GM21529 (cell line): ENCODE data around the gene ANAPC5.
A peak's percentile ranks its signal among the peaks of the same experiment; 100 is the strongest.

Source experiments
- ATAC-seq: cut with Tn5 transposase; IDR thresholded peaks from one replicate; pipeline ENCODE4 v1.9.1; 2021; ENCODE audit not compliant: unreplicated experiment

The ANAPC5 gene

DNA sequence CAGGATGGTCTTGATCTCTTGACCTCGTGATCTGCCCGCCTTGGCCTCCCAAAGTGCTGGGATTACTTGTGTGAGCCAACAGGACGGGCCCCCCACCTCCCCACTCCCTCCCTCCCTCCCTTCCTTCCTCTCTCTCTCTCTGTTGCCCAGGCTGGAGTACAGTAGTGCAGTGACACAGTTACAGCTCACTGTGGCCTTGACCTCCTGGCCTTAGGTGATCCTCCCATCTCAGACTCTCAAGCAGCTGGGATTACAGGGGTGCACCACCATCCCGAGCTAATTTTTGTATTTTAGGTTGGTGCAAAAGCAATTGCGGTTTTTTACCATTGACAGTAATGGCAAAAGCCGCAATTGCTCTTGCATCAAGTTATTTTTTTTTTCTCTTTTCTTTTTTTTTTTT, 19.2 kb upstream of the ANAPC5 start:
- ATAC-seq = no peak

GRCh38 chr12:121366063-121366459, 13.8 kb upstream of the ANAPC5 start:
- no peak for ATAC-seq

DNA sequence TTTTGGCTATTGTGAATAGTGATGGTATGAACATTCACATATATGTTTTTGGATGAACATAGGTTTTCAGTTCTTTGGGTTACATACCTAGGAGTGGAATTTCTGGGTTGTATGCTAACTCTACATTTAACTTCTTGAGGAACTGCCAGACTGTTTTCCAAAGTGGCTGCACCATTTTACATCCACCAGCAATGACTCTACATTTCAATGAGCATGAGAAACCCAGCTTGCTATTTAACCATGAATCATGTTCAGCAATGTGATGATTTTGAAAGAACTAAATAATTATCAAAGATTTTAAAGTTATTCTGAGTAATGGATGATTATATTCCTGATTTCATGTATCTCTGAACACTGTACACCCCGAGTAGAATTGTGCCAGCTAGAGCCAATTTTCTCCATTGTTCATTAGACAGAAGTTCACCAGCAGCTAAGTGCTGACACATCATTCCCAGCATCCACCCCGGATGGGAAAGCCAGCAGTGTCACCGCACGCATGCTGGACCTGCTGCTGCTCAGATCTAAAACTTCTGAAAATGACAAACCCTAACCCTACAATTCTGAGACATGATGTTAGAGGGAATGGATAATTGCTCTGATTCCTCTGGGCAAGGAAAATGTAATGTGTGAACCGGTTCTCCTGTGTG, 13.3 kb upstream of the ANAPC5 start:
- ATAC-seq = no peak

DNA sequence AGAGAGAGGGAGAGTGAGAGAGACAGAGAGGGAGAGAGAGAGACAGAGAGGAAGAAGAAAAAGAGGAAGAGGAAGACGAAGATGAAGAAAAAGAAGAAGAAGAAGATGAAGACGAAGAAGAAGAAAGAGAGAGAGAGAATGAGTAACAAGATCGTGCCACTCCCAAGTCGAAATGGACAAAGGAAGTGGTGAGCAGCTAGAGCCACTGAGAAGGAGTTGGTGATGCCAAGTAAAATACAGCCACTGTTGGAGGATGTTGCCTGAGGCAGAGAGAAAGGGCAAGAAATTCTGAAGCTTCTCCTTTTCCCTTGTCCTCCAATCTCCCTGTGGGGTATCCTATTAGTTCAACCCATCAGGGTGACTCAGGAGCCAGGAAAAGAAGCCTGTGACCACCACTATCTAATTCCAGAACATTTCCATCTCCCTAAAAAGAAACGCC, 12.5 kb upstream of the ANAPC5 start:
- ATAC-seq = no peak

- ATAC-seq = no peak
These were observed 5.9 kb upstream of the ANAPC5 start for GRCh38 chr12:121358073-121358472.

DNA sequence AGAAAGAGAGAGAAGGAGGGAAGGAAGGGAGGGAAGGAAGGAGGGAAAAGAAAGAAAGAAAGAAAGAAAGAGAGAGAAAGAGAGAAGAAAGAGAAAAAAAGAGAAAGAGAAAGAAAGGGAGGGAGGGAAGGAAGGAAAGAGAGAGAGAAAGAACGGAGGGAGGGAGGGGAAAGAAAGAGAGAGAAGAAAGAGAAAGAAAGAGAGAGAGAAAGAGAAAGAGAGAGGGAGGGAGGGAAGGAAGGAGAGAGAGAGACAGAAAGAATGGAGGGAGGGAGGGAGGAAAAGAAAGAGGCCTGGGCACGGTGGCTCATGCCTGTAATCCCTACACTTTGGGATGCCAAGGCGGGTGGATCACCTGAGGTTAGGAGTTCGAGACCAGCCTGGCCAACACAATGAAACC, 5.1 kb upstream of the ANAPC5 start:
- no peak for ATAC-seq

DNA sequence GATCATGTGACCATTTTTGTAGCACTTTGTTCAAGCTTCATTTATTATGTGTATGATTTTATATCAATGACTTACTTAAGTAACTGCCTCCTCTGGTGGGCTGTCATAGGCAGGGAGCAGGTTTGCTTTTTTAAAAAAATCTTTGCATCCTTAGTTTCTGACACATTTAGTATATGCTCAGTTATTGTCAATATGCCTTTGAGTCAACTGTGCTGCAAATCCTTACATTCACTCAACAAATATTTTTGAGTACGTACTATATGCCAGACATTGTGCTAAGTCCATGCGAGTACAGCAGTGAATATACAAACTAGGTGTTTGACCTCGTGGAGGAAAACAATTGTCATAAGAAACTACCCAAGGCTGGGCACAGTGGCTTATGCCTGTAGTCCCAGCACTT, 4.4 kb upstream of the ANAPC5 start:
- ATAC-seq = no peak

DNA sequence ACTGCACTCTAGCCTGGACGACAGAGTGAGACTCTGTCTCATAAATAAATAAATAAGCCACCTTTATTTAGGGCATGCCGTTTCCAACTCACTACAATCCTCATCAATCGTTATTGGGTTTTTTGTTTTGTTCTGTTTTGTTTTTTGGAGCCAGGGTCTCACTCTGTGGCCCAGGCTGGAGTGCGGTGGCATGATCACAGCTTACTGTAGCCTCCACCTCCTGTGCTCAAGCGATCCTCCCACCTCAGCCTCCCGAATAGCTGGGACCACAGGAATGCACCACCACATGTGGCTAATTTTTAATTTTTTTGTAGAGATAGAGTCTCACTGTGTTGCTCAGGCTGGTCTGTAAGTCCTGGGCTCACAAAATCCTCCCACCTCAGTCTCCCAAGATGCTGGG, 3.6 kb upstream of the ANAPC5 start:
- no peak for ATAC-seq

DNA sequence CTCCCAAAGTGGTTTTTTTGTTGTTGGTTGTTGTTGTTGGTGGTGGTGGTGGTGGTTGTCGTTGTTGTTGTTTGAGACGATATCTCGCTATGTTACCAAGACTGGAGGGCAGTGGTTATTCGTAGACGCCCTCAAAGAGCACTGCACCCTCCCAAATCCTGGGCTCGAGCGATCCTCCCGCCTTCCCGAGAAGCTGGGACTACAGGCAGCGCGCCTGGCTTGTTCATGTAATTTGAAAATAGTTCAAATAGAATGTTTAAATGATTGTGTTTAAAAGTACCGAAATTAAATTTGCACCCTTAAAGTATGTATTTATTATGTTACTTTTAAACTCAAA, 439 bp upstream of the ANAPC5 start:
- peak; percentile 19 for ATAC-seq

DNA sequence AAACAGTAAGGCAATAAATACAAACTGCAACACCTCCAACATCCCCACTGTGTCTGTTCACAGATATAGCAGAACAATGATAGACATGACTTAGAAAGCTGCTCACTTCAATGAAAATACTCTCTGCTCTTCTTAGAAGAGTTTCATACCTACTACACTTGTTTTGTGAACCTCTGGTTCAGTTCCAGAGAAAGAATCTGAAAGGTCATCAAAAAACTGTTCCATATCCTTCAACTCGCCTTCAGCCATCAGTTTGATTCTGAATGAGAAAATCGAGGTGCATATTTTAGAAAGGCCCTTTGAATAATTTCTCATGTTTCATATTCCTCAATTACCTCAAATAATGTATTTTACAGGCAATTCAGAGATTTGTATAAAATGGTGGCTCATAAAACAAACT, 5.5 kb downstream of the ANAPC5 start:
- no peak for ATAC-seq

DNA sequence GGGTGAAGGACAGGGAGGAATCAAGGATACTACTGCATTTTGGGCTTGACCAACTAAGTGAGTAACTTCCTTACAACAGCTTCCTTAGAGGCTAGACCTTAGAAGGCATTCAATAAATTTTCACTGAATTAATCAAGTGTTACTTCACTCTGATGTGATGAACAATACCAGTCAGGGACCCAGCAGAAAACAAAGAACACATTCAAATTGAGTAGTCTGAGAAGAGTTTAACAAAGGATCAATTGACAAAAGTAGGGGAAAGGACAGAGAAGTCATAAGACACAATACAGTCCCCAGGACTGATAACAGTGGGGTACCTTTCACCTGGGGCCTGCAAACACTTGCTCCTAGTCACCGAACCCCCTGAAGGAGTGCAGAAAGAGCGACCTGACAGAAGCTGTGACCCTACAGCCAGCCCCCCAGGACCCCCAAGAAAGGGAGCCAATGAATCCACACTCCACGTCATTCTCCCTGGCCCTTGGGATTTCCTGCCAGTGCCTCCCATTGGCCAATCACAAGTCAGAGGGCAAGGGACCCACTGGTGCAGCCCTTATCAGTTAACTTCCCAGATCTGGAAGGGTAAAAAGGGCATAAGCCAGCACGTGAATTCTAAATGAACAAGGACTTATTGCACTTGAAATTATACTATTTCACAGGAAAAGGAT, 6.9 kb downstream of the ANAPC5 start:
- no peak for ATAC-seq

- no peak for ATAC-seq
These were observed 7.7 kb downstream of the ANAPC5 start for GRCh38 chr12:121344506-121344905.

DNA sequence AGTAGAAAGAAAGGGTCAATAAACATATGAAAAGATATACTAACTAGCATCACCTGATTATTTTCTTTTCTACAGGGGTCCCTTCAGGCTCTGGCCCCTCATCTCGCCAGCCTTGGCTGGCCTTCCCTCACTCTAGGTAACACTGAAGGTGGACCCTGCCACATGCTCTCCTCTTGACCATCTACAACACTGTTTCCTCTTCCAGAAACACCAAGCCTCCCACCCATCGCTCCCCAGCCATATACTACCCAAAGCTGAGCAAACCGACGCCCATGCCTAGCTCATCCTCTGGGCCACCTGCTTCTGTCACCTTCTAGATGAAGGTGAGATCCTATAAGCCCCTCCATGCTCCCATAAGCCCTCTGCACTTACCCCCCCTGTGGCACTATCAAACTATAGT, 14.8 kb downstream of the ANAPC5 start:
- ATAC-seq = no peak

- no peak for ATAC-seq
These were observed 17.5 kb downstream of the ANAPC5 start for GRCh38 chr12:121334513-121335343.

DNA sequence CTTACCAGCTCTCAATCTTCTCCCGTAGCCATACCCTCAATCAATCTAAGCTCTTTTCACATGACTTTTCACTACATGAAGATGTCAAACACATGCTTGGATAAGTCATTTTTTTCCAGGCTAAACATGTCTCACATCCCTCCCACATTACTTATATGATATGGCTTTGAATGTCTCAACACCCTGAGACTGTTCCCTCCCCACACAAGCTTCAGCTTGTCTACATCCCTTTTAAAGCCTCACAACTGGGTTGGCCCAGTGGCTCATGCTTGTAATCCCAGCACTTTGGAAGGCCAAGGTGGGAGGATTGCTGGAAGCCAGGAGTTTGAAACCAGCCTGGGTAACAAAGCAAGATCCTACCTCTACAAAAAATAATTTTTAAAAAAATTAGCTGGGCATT, 18.5 kb downstream of the ANAPC5 start:
- ATAC-seq = no peak

DNA sequence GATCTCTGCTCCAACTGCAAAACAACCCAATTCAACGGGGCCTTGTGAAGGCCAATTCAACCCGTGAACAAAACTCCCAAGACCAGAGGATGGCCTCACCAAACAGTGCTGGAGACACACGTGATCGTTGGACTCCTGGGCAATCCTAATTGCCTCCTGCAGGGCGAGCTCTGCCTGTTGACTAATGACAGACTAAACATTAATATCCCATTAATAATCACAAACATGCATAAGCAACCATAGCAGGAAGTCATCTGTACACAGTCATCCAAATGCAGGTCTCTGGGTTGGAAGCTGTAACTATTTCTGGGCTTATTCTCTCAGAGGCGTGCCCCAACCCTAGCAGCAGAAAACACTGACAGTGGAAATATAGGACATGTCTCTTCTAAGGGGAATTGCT, 21.0 kb downstream of the ANAPC5 start:
- ATAC-seq = no peak

DNA sequence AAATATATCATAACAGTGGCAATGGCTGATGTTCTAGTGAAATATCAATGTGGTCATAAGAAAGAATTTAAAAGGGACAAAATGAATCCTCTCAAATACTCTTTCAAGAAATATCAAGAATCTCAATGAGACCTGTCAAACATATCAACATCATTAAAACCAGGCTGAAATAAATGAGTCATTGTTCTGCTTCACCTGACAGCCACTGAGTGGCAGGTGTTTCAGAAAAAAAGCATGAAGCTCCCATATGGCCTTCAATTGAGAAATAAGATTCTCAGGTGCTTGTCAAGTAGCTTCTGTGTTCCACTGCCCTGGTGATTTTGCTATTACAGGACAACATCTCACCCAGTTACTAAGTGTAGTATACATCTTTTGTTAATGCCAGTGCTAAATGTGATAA, 21.5 kb downstream of the ANAPC5 start:
- no peak for ATAC-seq

- ATAC-seq = no peak
These were observed 22.0 kb downstream of the ANAPC5 start for GRCh38 chr12:121330195-121330594.

DNA sequence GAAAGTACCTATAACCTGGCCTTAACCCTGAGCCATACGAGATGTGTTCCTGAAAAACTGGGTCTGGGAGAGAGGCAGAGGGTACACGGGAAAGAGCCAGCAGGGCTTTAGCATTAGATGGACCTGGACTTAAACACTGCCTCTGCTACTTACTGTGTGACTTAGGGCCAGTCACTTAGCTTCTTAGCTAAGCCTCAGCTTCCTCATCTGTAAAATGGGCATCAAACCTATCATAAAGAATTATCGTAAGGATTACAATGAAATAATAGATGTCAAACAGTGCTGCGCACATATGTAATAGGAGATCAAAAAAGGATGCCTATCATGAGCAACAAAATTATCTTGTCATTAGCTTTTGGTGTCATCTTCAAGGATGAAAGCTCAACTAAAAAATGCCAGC, 23.6 kb downstream of the ANAPC5 start:
- ATAC-seq = no peak

- ATAC-seq = no peak
These were observed 25.1 kb downstream of the ANAPC5 start for GRCh38 chr12:121326996-121327674.

DNA sequence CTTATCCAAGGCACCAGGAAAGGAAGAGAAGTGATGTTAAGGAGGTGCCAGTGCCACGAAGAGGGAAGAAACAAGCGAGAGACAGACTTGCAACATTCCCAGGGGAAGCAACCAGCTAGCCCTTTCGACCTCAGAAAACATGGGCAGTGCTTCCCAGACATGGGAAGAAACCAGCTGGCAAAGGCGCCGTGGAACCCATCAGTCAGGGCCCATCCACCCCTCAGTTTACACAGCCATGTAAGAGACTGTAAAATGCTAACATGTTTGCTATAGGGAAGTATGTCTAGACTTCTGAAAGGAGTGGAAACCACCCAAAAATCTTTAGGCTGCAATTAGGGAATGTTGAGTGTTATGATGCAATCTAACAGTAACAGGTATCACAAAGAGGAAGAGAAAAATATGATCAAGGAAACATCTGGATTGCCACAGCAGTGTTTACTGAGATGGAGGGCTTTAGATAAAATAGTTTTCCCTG, 26.3 kb downstream of the ANAPC5 start:
- ATAC-seq = no peak

- ATAC-seq = no peak
These were observed 28.3 kb downstream of the ANAPC5 start for GRCh38 chr12:121323908-121324307.
